GM10266 (cell line): ENCODE measurements around the gene CCDC85C.

ENCODE experiments used
- DNase-seq: peaks from one replicate; pipeline ENCODE4 v3.0.0; 2012; ENCODE audit errors: extremely low spot score
- TF ChIP-seq, protein P1 (sequence below): IDR thresholded peaks from 2 replicates; pipeline ENCODE4 v1.5.1; 2012; ENCODE audit warnings: mild to moderate bottlenecking, low read depth; ENCODE audit not compliant: control insufficient read depth, insufficient read depth; ENCODE audit errors: missing control alignments

The CCDC85C gene

DNA sequence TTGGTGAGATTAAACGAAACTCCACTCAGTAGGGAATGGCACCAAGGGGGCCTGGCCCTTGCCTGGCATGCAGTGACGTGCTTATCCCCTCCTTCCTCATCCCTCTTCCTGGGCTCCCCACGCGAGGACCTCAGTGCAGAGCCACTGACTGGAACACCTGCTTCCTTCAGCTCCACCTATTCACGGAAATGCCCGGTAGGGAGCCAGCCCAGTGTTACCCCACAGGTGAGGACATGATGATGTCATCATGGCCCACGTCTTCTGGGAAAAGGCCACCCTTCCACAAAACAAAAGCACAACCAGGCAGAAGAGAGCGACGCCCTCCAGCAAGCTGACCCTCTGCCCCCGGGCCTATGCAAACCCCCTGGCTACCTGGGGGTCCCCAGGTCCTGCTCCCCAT lies 42.1 kb downstream of the CCDC85C start:
- TF ChIP-seq, protein P1, sequence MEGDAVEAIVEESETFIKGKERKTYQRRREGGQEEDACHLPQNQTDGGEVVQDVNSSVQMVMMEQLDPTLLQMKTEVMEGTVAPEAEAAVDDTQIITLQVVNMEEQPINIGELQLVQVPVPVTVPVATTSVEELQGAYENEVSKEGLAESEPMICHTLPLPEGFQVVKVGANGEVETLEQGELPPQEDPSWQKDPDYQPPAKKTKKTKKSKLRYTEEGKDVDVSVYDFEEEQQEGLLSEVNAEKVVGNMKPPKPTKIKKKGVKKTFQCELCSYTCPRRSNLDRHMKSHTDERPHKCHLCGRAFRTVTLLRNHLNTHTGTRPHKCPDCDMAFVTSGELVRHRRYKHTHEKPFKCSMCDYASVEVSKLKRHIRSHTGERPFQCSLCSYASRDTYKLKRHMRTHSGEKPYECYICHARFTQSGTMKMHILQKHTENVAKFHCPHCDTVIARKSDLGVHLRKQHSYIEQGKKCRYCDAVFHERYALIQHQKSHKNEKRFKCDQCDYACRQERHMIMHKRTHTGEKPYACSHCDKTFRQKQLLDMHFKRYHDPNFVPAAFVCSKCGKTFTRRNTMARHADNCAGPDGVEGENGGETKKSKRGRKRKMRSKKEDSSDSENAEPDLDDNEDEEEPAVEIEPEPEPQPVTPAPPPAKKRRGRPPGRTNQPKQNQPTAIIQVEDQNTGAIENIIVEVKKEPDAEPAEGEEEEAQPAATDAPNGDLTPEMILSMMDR = no peak
- no peak for DNase-seq

DNA sequence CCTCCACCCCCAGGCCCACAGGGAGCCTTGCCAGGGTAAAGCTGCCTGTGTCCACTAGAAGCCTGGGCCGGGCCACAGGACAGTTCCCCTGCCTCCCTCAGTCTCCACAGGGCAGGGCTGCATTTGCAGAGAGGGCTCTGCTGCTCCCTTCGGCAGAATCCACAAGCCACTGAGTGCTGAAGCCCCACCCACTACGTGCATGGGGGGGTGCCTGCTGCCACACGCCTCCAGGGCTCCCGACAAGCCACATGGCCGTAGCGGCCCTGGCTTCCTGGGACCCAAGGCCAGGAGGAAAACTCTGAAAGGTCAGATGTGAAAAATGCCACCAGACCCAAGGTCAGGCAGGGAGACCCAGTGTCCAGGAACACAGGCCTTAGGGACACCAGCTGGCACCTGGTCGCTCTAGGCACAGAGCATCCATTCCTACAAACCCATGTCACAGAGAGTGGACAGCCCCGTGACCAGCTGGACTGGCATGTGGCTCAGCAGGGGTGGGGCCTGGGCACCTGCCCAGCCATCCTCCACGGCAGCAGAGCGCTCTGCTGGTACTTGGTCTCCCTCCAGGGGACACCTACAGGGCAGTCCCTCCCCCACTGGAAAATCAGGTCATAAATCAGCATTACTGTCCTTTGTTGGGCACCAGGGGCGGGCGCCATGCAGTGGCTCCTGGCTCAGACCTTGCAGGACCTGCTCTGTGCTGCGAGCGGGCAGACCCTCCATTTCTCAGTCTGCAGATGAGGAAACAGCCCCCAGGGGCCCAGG lies 42.9 kb downstream of the CCDC85C start:
- no peak for DNase-seq
- TF ChIP-seq, protein P1 = no peak

DNA sequence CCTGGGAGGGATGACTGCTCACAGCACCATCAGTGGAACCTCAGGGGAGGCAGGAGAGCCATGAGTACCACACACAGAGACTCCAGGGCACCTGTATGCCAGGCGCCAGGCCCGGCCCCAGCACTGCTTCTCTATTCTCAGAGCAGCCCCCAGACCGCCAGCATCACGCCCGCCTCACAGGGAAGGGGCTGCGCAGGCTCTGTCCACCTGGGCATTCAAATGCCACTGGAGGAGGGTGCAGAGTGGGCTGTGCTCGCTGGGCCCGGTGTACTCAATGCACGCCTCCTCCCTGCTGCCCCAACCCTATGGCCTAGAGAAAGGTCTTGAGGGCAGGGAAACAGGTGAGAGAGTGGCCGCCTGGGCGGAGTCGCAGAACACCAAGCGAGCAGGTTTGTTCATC lies 43.6 kb downstream of the CCDC85C start:
- TF ChIP-seq, protein P1 = no peak
- DNase-seq = no peak

DNA sequence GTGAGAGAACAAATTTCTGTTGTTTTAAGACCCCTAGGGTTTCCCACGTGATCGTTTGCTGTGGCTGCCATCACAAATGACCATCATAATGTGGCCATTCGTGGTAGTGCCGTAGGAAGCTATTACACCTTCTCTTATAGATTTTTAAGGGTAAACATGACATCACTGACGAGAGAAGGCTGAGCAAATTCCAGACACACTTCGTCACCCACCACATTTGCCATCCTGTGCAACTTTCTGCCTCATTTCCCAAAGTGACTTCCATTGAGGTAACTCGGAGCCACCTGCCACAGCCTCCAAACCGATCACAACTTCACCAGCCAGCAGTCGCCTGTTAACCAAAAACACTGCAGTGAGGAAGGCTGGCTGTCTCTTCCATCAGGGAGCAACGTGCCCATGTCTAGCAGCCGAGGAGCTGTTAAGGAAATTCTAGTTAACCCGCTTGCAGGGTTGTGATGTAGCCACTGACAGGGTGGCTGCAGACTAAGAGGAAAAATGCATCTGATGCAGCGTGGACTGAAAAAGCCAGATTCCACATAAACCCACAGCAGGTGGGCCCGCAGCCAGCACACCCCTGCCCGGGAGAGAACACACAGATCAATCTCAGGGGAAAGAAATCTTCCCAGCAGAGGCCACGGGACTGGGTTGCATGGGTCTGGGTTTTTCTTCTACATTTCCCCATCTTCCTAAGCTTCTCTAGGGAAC lies 44.6 kb downstream of the CCDC85C start:
- TF ChIP-seq, protein P1 = no peak
- no peak for DNase-seq

DNA sequence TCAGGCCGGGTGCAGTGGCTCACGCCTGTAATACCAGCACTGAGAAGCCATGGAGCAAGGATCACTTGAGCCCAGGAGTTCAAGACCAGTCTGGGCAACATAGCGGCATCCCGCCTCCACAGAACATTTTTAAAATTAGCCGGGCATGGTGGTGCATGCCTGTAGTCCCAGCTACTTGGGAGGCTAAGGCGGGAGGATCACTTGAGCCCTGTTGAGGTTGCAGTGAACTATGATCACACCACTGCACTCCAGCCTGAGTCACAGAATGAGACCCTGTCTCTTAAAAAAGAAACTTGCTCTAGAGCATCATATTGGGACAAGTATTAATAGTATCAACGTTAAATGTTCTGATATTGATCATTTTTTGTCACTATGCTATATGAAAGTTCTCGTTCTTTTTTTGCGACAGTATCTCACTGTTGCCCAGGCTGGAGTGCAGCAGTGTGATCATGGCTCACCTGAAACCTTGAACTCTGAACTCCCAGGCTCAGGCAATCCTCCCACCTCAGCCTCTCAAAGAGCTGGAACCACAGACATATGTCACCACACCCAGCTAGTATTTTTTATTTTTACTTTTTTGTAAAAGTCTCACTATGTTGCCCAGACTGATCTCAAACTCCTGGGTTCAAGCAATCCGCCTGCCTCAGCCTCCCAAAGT lies 47.7 kb downstream of the CCDC85C start:
- DNase-seq = no peak
- TF ChIP-seq, protein P1 = no peak

DNA sequence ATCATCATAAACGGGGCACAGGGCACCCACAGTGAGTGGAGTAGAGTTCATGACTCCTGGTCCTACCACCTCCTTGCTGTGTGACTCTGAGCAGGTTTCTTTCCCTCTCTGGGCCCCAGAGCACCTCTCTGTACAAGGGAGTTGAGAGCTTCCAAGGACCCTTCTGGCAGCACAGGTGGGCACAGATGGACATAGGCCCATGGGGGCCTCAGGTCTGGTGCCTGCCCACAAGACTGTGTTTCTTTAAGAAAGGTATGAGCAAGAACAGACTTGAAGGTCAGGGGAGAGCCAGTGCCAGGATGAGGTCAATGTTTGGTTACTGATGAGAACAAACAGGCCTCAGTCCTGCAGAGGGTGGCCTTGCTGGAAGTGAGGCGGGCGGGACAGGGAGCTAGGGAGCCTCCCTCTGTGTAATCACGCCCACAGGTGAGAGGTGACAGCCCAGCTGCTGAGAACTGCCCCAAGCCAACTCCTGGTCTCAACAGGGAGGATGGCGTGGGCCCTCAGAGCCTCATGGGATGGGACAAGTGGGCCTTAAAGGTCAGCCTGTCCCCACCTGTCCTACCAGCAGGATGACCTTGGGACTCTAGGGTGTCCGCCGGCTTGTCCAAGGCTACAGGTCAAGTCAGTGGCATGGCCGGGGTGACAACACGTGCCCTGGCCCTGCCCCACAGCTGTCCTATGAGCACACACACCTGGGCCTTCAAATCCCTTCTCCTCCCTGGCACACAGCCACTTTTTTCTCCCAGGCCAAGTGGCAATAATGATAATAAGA lies 49.1 kb downstream of the CCDC85C start:
- DNase-seq = no peak

More for the DNA sequence above, 49.1 kb downstream of the CCDC85C start:
- TF ChIP-seq, protein P1 = no peak
